OCI-LY3 (cell line): Measurements from ENCODE around the gene ICAM1.

Experiments
- H2AFZ ChIP-seq: fragments of 200-600, 300-600 bp; shearing (Covaris generic); 2 replicates; pipeline ENCODE4 v1.6.0; 2014; ENCODE audit warnings: antibody characterized with exemption, low read depth, low read length
- H3K27ac ChIP-seq: fragments of 200-600, 300-600 bp; sonication (generic); 2 replicates; pipeline ENCODE4 v1.5.1; 2014; ENCODE audit warnings: mild to moderate bottlenecking, low read length, moderate library complexity, mixed read lengths
- H3K27me3 ChIP-seq: fragments of 200-600, 300-600 bp; sonication (generic); 2 replicates; pipeline ENCODE4 v1.6.1; 2014; ENCODE audit warnings: low read depth, low read length, mixed read lengths
- H3K36me3 ChIP-seq: fragments of 200-600, 300-600 bp; sonication (generic); replicated peaks from 2 replicates; pipeline ENCODE3; 2014; ENCODE audit warnings: low read depth, low read length, mixed read lengths
- H3K4me1 ChIP-seq: fragments of 300-600, 200-600 bp; sonication (generic); 2 replicates; pipeline ENCODE4 v1.6.1; 2014; ENCODE audit warnings: low read length, mixed read lengths
- H3K4me2 ChIP-seq: fragments of 200-600, 300-600 bp; sonication (generic); 2 replicates; pipeline ENCODE4 v1.6.1; 2014; ENCODE audit warnings: low read length, mixed read lengths
- H3K4me3 ChIP-seq: fragments of 300-600, 200-600 bp; sonication (generic); 2 replicates; pipeline ENCODE4 v1.5.1; 2014; ENCODE audit warnings: antibody characterized with exemption, mild to moderate bottlenecking, low read length, moderate library complexity
- H3K79me2 ChIP-seq: fragments of 300-600, 200-600 bp; shearing (Covaris generic); 2 replicates; pipeline ENCODE4 v1.6.1; 2014; ENCODE audit warnings: mild to moderate bottlenecking, low read length, mixed read lengths
- H3K9ac ChIP-seq: fragments of 300-600, 200-600 bp; shearing (Covaris generic); 2 replicates; pipeline ENCODE4 v1.6.0; 2014; ENCODE audit warnings: mild to moderate bottlenecking, low read length, moderate library complexity
- H3K9me3 ChIP-seq: fragments of 200-600, 300-600 bp; shearing (Covaris generic); 2 replicates; pipeline ENCODE4 v1.6.1; 2014; ENCODE audit warnings: low read length, mixed read lengths; ENCODE audit not compliant: insufficient read depth
- H4K20me1 ChIP-seq: fragments of 200-600, 300-600 bp; sonication (generic); 2 replicates; pipeline ENCODE4 v1.6.1; 2016; ENCODE audit warnings: low read length, mixed read lengths; ENCODE audit not compliant: insufficient read depth
- CTCF ChIP-seq: fragments of 200-600, 300-600 bp; sonication (generic); IDR thresholded peaks from 2 replicates; pipeline ENCODE4 v1.5.1; 2014; ENCODE audit warnings: antibody characterized with exemption, low read length, low read depth
- EZH2phosphoT487 ChIP-seq: fragments of 200-600 bp; shearing (Covaris generic); IDR thresholded peaks from 2 replicates; pipeline ENCODE4 v1.6.1; 2018; ENCODE audit warnings: antibody characterized with exemption, mixed run types, low read depth

The ICAM1 gene

GRCh38 chr19:10333758-10334587 is 63.1 kb downstream of the ICAM1 start:
- Histone ChIP-seq H2AFZ (no peak overlapping the region), H4K20me1 (peaks cover 19% of the 10 kb centered on the region), H3K4me3 (peak overlapping the region; percentile 93), H3K4me1 (peaks cover 31% of the 10 kb centered on the region), H3K79me2 (peaks cover 56% of the 10 kb centered on the region), H3K9me3 (no peaks in the 10 kb centered on the region), H3K36me3 (peaks cover 38% of the 10 kb centered on the region), H3K27ac (peak overlapping the region; percentile 22), H3K4me2 (peak overlapping the region; percentile 69), H3K27me3 (no peaks in the 10 kb centered on the region), H3K9ac (peak overlapping the region; percentile 46)
- TF ChIP-seq CTCF (no peak), EZH2phosphoT487 (no peak)

- H3K9me3 ChIP-seq: no peaks in the 10 kb centered on the region
- H2AFZ ChIP-seq: no peak overlapping the region
- H3K4me1 ChIP-seq: peaks cover 36% of the 10 kb centered on the region
- H3K9ac ChIP-seq: no peak overlapping the region
- no peaks in the 10 kb centered on the region for H3K27me3 ChIP-seq
- H4K20me1 ChIP-seq: peaks cover 19% of the 10 kb centered on the region
- no peak overlapping the region for H3K27ac ChIP-seq
- H3K4me3 ChIP-seq: no peak overlapping the region
- peak overlapping the region; percentile 69; the same call in 1 of the 2 replicates for H3K4me2 ChIP-seq
- no peak for TF ChIP-seq CTCF
- peaks cover 30% of the 10 kb centered on the region for H3K36me3 ChIP-seq
- peaks cover 51% of the 10 kb centered on the region for H3K79me2 ChIP-seq
Observed at GRCh38 chr19:10334588-10335351, 63.9 kb downstream of the ICAM1 start.

- no peak overlapping the region for H2AFZ ChIP-seq
- TF ChIP-seq EZH2phosphoT487: no peak
- no peak for TF ChIP-seq CTCF
- H3K36me3 ChIP-seq: peaks cover 25% of the 10 kb centered on the region
- peaks cover 13% of the 10 kb centered on the region for H4K20me1 ChIP-seq
- H3K79me2 ChIP-seq: peaks cover 44% of the 10 kb centered on the region
- H3K9ac ChIP-seq: no peak overlapping the region
- no peak overlapping the region for H3K27ac ChIP-seq
- no peak overlapping the region for H3K4me3 ChIP-seq
- H3K27me3 ChIP-seq: no peaks in the 10 kb centered on the region
- no peak overlapping the region for H3K4me2 ChIP-seq
- H3K9me3 ChIP-seq: no peaks in the 10 kb centered on the region
- H3K4me1 ChIP-seq: peaks cover 41% of the 10 kb centered on the region
Observed at GRCh38 chr19:10335352-10335985, 64.5 kb downstream of the ICAM1 start.
